B cell (primary cell): ENCODE results near the gene CELF4.

Experiments
- EZH2 ChIP-seq: IDR thresholded peaks from 2 replicates; pipeline ENCODE4 v1.6.1; 2012; ENCODE audit warnings: borderline replicate concordance, low read depth, mild to moderate bottlenecking, moderate library complexity, low read length; ENCODE audit not compliant: insufficient read depth, poor library complexity, severe bottlenecking
- TF ChIP-seq, protein P1 (sequence below): fragments of 200-600 bp; IDR thresholded peaks from one replicate; pipeline ENCODE4 v1.8.0; 2022; ENCODE audit warnings: antibody characterized with exemption, mild to moderate bottlenecking

GRCh38 chr18:37473195-37473840 lies 92.3 kb downstream of the CELF4 start:
- TF ChIP-seq, protein P1, sequence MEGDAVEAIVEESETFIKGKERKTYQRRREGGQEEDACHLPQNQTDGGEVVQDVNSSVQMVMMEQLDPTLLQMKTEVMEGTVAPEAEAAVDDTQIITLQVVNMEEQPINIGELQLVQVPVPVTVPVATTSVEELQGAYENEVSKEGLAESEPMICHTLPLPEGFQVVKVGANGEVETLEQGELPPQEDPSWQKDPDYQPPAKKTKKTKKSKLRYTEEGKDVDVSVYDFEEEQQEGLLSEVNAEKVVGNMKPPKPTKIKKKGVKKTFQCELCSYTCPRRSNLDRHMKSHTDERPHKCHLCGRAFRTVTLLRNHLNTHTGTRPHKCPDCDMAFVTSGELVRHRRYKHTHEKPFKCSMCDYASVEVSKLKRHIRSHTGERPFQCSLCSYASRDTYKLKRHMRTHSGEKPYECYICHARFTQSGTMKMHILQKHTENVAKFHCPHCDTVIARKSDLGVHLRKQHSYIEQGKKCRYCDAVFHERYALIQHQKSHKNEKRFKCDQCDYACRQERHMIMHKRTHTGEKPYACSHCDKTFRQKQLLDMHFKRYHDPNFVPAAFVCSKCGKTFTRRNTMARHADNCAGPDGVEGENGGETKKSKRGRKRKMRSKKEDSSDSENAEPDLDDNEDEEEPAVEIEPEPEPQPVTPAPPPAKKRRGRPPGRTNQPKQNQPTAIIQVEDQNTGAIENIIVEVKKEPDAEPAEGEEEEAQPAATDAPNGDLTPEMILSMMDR: no peak
- TF ChIP-seq EZH2: no peak
